Gastrocnemius medialis (tissue), 4 donors: ENCODE results near the gene ATXN1.

ENCODE experiments used
- CTCF ChIP-seq, 5 experiments: fragments of 450-650 bp in 3 of 5; fragments of 200-600 bp in 2 of 5; sonication (generic) in 2 of 5; IDR thresholded peaks in 4 of 5; conservative IDR thresholded peaks in 1 of 5; 1 replicate in 4 of 5; 2 replicates in 1 of 5; pipeline ENCODE4 v1.5.1; 2016 to 2019; ENCODE audit warnings: antibody characterized with exemption in 5 of 5, mild to moderate bottlenecking in 3 of 5, moderate library complexity in 3 of 5
- POLR2A ChIP-seq, 2 donors: fragments of 450-650 bp; IDR thresholded peaks; one replicate each; pipeline ENCODE4 v1.6.1; 2017; ENCODE audit warnings: antibody characterized with exemption in 2 of 2, mild to moderate bottlenecking in 2 of 2, moderate library complexity in 2 of 2

GRCh38 chr6:16740097-16740496 lies 21.2 kb downstream of the ATXN1 start:
- TF ChIP-seq CTCF (IDR thresholded peaks at IDR 0.05 in 4 of 5, conservative IDR thresholded peaks at IDR 0.05 in 1 of 5) (no peak), POLR2A (IDR thresholded peaks at IDR 0.05) (no peak)
